Neural crest cell (in vitro differentiated cells): ENCODE measurements around the gene SDK1. TPM values are rescaled to one million over a fixed set of nuclear protein-coding genes. Genes with fewer than 3 reads are reported as not detected.
A peak's percentile ranks its signal among the peaks of the same experiment; 100 is the strongest.

ENCODE experiments used
- DNase-seq: peaks from one replicate; pipeline ENCODE4 v3.0.0; 2021; ENCODE audit warnings: low read depth, mixed read lengths, low spot score
- H3K27ac Mint-ChIP-seq: one replicate; pipeline ENCODE4 v1.8.0; 2021; ENCODE audit warnings: mild to moderate bottlenecking, mixed read lengths; ENCODE audit not compliant: unreplicated experiment
- H3K27me3 Mint-ChIP-seq: 2 replicates; pipeline ENCODE4 v1.8.0; 2021; ENCODE audit warnings: low read depth, mild to moderate bottlenecking, mixed read lengths
- H3K36me3 Mint-ChIP-seq: 2 replicates; pipeline ENCODE4 v1.8.0; 2021; ENCODE audit warnings: low read depth, mild to moderate bottlenecking, mixed read lengths
- H3K4me1 Mint-ChIP-seq: 2 replicates; pipeline ENCODE4 v1.8.0; 2021; ENCODE audit warnings: mixed read lengths
- H3K4me3 Mint-ChIP-seq: one replicate; pipeline ENCODE4 v1.8.0; 2021; ENCODE audit warnings: mild to moderate bottlenecking, mixed read lengths
- H3K9me3 Mint-ChIP-seq: 2 replicates; pipeline ENCODE4 v1.8.0; 2021; ENCODE audit warnings: mixed read lengths
- total RNA-seq: library from RNA; stranded (reverse); gene quantifications from 2 replicates; pipeline ENCODE4 v1.2.1, GENCODE V29; 2021
- TF ChIP-seq, protein P1 (sequence below): fragments of 200-600 bp; sonication (generic); conservative IDR thresholded peaks from 2 replicates; pipeline ENCODE4 v1.5.0; 2021; ENCODE audit warnings: antibody characterized with exemption, mild to moderate bottlenecking

SDK1 gene
- total RNA-seq, 1 donor from 2014 or later, result 11.6 TPM

DNA sequence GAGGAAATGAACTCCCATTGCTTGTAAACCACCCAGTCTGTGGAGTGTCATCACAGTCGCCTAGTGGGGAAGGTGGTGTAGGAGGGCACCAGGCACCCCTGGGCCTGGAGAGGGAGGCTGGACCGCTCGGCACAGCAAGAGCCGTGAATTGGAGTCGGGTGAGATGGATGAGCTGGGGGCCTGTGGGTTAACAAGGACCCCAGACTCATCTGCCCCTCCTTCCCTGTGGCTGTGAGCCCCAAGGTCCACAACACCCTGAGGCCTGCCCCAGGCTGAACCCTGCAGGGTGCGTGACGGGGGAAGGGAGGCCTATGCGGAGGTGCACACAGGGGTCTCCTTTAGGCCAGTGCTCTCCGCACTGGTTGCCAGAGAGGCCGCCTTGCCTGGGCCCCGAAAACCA is 799.6 kb downstream of the SDK1 start:
- Mint-ChIP-seq H3K27me3 (no peaks in the 10 kb centered on the region), H3K27ac (no peak overlapping the region), H3K36me3 (no peaks in the 10 kb centered on the region), H3K4me1 (peaks cover 11% of the 10 kb centered on the region), H3K4me3 (no peak overlapping the region), H3K9me3 (no peaks in the 10 kb centered on the region)
- TF ChIP-seq, protein P1, sequence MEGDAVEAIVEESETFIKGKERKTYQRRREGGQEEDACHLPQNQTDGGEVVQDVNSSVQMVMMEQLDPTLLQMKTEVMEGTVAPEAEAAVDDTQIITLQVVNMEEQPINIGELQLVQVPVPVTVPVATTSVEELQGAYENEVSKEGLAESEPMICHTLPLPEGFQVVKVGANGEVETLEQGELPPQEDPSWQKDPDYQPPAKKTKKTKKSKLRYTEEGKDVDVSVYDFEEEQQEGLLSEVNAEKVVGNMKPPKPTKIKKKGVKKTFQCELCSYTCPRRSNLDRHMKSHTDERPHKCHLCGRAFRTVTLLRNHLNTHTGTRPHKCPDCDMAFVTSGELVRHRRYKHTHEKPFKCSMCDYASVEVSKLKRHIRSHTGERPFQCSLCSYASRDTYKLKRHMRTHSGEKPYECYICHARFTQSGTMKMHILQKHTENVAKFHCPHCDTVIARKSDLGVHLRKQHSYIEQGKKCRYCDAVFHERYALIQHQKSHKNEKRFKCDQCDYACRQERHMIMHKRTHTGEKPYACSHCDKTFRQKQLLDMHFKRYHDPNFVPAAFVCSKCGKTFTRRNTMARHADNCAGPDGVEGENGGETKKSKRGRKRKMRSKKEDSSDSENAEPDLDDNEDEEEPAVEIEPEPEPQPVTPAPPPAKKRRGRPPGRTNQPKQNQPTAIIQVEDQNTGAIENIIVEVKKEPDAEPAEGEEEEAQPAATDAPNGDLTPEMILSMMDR, result no peak
- no peak for DNase-seq

DNA sequence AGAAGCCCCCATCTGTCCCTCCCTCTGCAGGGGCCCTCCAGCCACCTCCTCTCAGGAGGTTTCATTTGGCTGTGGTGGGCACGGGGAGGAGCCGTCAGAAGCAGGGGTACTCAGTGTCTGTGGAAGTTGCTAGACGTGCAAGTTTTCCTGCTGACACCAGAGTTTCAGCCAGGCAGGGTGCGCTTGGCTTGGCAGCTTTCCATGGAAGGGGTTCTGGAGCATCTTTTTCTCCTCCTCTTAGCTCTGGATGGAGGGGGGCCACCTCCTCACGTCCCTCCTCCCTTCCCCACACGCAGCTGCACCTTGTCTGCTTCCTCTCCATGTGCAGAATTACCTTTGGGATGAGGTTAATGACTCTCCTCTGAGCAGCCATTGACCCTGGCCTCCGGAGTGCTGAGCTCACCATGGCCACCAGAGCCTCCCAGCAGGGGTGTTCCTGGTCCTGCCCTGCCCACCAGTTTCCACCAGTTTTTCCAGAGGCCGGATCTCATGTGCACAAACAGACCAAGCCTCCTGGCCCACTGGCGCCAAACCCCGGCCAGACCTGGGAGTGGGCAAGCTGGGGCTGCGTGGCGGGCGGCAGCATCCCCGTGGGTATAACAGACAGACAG is 801.3 kb downstream of the SDK1 start:
- Mint-ChIP-seq H3K36me3 (no peaks in the 10 kb centered on the region), H3K4me1 (peaks cover 11% of the 10 kb centered on the region), H3K9me3 (no peaks in the 10 kb centered on the region), H3K4me3 (no peak overlapping the region), H3K27me3 (no peaks in the 10 kb centered on the region), H3K27ac (no peak overlapping the region)
- TF ChIP-seq, protein P1, result no peak
- no peak for DNase-seq

DNA sequence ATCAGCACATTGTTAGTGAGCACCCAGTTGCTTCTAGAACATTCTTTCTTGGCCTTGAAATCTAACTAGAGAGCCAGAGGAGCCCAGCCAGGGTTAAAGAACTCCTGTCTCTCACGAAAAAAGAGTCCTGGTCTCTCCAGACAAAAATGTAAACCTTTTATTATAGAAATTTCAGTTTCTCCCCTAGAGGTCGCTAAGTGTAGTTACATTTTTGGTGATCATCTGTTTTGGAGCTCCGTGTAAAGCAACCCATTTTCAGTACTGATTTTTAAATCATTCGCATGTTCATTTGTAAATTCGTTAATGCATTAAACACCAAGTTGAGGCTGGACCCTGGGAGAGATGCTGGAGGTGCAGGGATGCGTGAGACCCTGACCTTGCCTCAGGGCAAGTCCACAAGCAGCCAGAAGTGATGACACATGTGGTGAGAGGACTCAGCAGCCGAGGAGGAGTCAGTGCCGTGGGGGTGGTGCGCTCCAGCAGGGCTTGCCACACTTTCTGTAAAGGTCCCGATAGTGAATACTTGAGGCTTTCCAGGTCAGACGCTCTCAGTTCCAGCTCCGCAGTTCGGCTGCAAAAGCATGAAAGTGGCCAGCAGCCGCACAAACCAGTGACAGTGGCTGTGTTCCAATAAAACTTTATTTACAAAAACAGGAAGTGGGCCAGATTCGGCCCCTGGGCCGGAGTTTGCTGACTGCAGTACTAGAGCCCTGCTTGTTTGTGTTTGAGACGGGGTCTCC is 802.5 kb downstream of the SDK1 start:
- DNase-seq, result no peak
- Mint-ChIP-seq H3K4me3 (no peak overlapping the region), H3K9me3 (no peaks in the 10 kb centered on the region)

DNA sequence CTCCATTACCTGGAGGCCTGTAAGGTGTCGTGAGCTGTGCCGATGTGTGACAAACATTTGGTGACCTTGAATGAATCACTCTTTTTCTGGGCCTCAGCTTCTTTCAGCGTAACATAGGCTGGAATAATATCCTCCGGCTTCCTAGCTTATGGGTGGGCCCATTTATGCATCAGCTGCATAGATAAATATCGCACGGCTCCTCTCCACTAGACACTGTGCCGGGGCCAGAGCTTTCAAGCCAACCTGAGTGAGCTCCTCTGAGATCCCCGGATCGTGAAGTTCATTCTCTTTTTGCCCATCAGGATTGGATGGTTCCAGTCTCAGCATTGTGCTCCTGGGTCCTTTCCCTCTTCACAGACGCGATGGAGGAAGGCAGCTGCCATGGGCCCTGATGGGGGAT is 806.8 kb downstream of the SDK1 start:
- Mint-ChIP-seq H3K36me3 (no peaks in the 10 kb centered on the region), H3K4me3 (no peak overlapping the region), H3K27ac (no peak overlapping the region), H3K4me1 (peaks cover 6% of the 10 kb centered on the region), H3K9me3 (no peaks in the 10 kb centered on the region), H3K27me3 (no peaks in the 10 kb centered on the region)
- DNase-seq, result no peak
- TF ChIP-seq, protein P1, result no peak

More for the DNA sequence above, 802.5 kb downstream of the SDK1 start:
- no peaks in the 10 kb centered on the region for H3K27me3 Mint-ChIP-seq
- TF ChIP-seq, protein P1, result peak; percentile 50
- H3K36me3 Mint-ChIP-seq, result no peaks in the 10 kb centered on the region
- H3K4me1 Mint-ChIP-seq, result peaks cover 11% of the 10 kb centered on the region
- H3K27ac Mint-ChIP-seq, result no peak overlapping the region

GRCh38 chr7:4108951-4109350 is 807.9 kb downstream of the SDK1 start:
- Mint-ChIP-seq H3K4me1 (no peaks in the 10 kb centered on the region), H3K27me3 (no peaks in the 10 kb centered on the region), H3K4me3 (no peak overlapping the region), H3K36me3 (peaks cover 3% of the 10 kb centered on the region), H3K9me3 (no peaks in the 10 kb centered on the region), H3K27ac (no peak overlapping the region)
- DNase-seq, result no peak
- TF ChIP-seq, protein P1, result no peak
